H1 (cell line): Measurements from ENCODE around the gene PGAP3. TPM values are rescaled to one million over a fixed set of nuclear protein-coding genes. Genes with fewer than 3 reads are reported as not detected.
"Not testable (repeated sequence)": the region's sequence is repeated elsewhere in the genome, so short reads cannot be mapped to it uniquely, and the experiment has no call there.

Source experiments
- CTCF ChIA-PET: fragments of 300-600 bp; sonication (Branson Sonifier 250); formaldehyde crosslinking; loops from one replicate; lab custom pipeline; 2021; ENCODE audit not compliant: partially characterized antibody; lab: Charles Lee
- POLR2A ChIA-PET: fragments of 300-600 bp; sonication (Branson Sonifier 250); formaldehyde crosslinking; loops from one replicate; lab custom pipeline; 2021; ENCODE audit warnings: inconsistent platforms; ENCODE audit not compliant: partially characterized antibody; lab: Charles Lee
- DNase-seq, 2 experiments: peaks; one replicate each; pipeline versions ENCODE4 v3.0.0 to v3.0.0-alpha.2; 2010 to 2022; ENCODE audit warnings: low spot score in 2 of 2, low read depth in 1 of 2, mixed read lengths in 1 of 2
- FAIRE-seq: peaks from 2 replicates; lab custom pipeline; 2011; peaks lifted over from hg19 to GRCh38; lab: Jason Lieb, UNC
- H2AFZ ChIP-seq: 2 replicates; pipeline ENCODE4 v1.8.1; 2012; ENCODE audit warnings: low read length, inconsistent platforms
- H2AK5ac ChIP-seq: 2 replicates; pipeline ENCODE4 v1.6.1; 2013; ENCODE audit warnings: low read depth, low read length
- H2BK120ac ChIP-seq: replicated peaks from 2 replicates; pipeline ENCODE3; 2013; ENCODE audit warnings: low read depth, low read length, inconsistent platforms
- H2BK12ac ChIP-seq: 2 replicates; pipeline ENCODE4 v1.6.1; 2013; ENCODE audit warnings: low read depth, low read length
- H2BK15ac ChIP-seq: 2 replicates; pipeline ENCODE4 v1.6.1; 2013; ENCODE audit warnings: low read length
- H2BK20ac ChIP-seq: 2 replicates; pipeline ENCODE4 v1.6.1; 2013; ENCODE audit warnings: low read length
- H2BK5ac ChIP-seq: 2 replicates; pipeline ENCODE4 v1.6.1; 2013; ENCODE audit warnings: low read depth, low read length
- H3K14ac ChIP-seq: 2 replicates; pipeline ENCODE4 v1.6.1; 2013; ENCODE audit warnings: inconsistent platforms; ENCODE audit not compliant: insufficient read length
- H3K18ac ChIP-seq: 2 replicates; pipeline ENCODE4 v1.6.1; 2013; ENCODE audit warnings: low read length; ENCODE audit errors: extremely low read depth
- H3K23ac ChIP-seq: 2 replicates; pipeline ENCODE4 v1.6.1; 2013; ENCODE audit warnings: inconsistent platforms; ENCODE audit not compliant: insufficient read length
- H3K23me2 ChIP-seq: 2 replicates; pipeline ENCODE4 v1.6.1; 2013; ENCODE audit warnings: low read depth, low read length
- H3K27ac ChIP-seq: 2 replicates; pipeline ENCODE4 v1.6.1; 2011; ENCODE audit warnings: low read depth, low read length, inconsistent platforms
- H3K27me3 ChIP-seq, 4 experiments: replicated peaks in 1 of 4; 1 replicate in 1 of 4; 2 replicates in 3 of 4; pipeline versions ENCODE4 v1.6.1 to v1.8.1; 2011 to 2013; ENCODE audit warnings: low read length in 3 of 4, mild to moderate bottlenecking in 3 of 4, inconsistent platforms in 2 of 4, mixed read lengths in 2 of 4, moderate library complexity in 1 of 4; ENCODE audit not compliant: control insufficient read depth in 3 of 4, insufficient read depth in 3 of 4; ENCODE audit errors: extremely low read depth in 1 of 4
- H3K36me3 ChIP-seq, 4 experiments: 2 replicates each; pipeline versions ENCODE4 v1.6.1 to v1.8.1; 2011 to 2013; ENCODE audit warnings: mild to moderate bottlenecking in 4 of 4, low read length in 3 of 4, moderate library complexity in 2 of 4, control low read depth in 1 of 4, inconsistent platforms in 1 of 4; ENCODE audit not compliant: insufficient read depth in 4 of 4, control insufficient read depth in 2 of 4
- H3K4ac ChIP-seq: replicated peaks from 2 replicates; pipeline ENCODE3; 2013; ENCODE audit warnings: low read length, low read depth, mixed read lengths, inconsistent platforms; ENCODE audit not compliant: insufficient read length
- H3K4me1 ChIP-seq, 4 experiments: replicated peaks in 1 of 4; 1 replicate in 1 of 4; 2 replicates in 3 of 4; pipeline versions ENCODE4 v1.6.1 to v1.8.1; 2011 to 2013; ENCODE audit warnings: low read length in 3 of 4, inconsistent platforms in 2 of 4, mixed read lengths in 1 of 4; ENCODE audit not compliant: insufficient read depth in 4 of 4, control insufficient read depth in 3 of 4
- H3K4me2 ChIP-seq, 2 experiments: 2 replicates each; pipeline versions ENCODE4 v1.6.1 to v1.8.1; 2011 to 2013; ENCODE audit warnings: low read depth in 2 of 2, low read length in 2 of 2, control low read depth in 1 of 2, inconsistent platforms in 1 of 2, mild to moderate bottlenecking in 1 of 2; ENCODE audit not compliant: insufficient read depth in 1 of 2
- H3K4me3 ChIP-seq, 4 experiments: fragments of 200-600, 300-600 bp in 1 of 4; sonication (generic), shearing (Covaris generic), sonication (Bioruptor Twin) in 1 of 4; 2 replicates each; pipeline versions ENCODE4 v1.5.1 to v1.8.1; 2011 to 2016; ENCODE audit warnings: low read length in 4 of 4, low read depth in 3 of 4, control low read depth in 2 of 4, inconsistent platforms in 2 of 4, mild to moderate bottlenecking in 2 of 4, mixed read lengths in 1 of 4, moderate library complexity in 1 of 4; ENCODE audit not compliant: insufficient read depth in 2 of 4; ENCODE audit errors: extremely low read depth in 1 of 4
- H3K56ac ChIP-seq: replicated peaks from 2 replicates; pipeline ENCODE3; 2013; ENCODE audit warnings: low read depth, mild to moderate bottlenecking, mixed read lengths, low read length, inconsistent platforms; ENCODE audit not compliant: insufficient read length
- H3K79me1 ChIP-seq: 2 replicates; pipeline ENCODE4 v1.6.1; 2013; ENCODE audit warnings: low read depth, low read length, control low read depth
- H3K79me2 ChIP-seq, 2 experiments: 2 replicates each; pipeline versions ENCODE4 v1.6.1 to v1.8.1; 2012 to 2013; ENCODE audit warnings: low read length in 2 of 2, mild to moderate bottlenecking in 2 of 2, inconsistent platforms in 1 of 2; ENCODE audit not compliant: insufficient read depth in 2 of 2, control insufficient read depth in 1 of 2
- H3K9ac ChIP-seq, 4 experiments: replicated peaks in 1 of 4; 1 replicate in 1 of 4; 2 replicates in 3 of 4; pipeline versions ENCODE4 v1.6.1 to v1.8.1; 2011 to 2013; ENCODE audit warnings: low read depth in 3 of 4, low read length in 3 of 4, control low read depth in 2 of 4, mild to moderate bottlenecking in 2 of 4, moderate library complexity in 2 of 4, inconsistent platforms in 1 of 4; ENCODE audit errors: extremely low read depth in 1 of 4
- H3K9me3 ChIP-seq, 2 experiments: 2 replicates each; pipeline versions ENCODE4 v1.6.1 to v1.8.1; 2012 to 2013; ENCODE audit warnings: mild to moderate bottlenecking in 2 of 2, moderate library complexity in 2 of 2, control low read depth in 1 of 2, inconsistent platforms in 1 of 2, low read depth in 1 of 2, low read length in 1 of 2, mixed read lengths in 1 of 2; ENCODE audit not compliant: insufficient read depth in 2 of 2
- H4K20me1 ChIP-seq, 2 experiments: replicated peaks in 1 of 2; 2 replicates each; pipeline versions ENCODE3 to v1.8.1; 2011 to 2013; ENCODE audit warnings: inconsistent platforms in 2 of 2, low read length in 2 of 2, mild to moderate bottlenecking in 1 of 2; ENCODE audit not compliant: insufficient read depth in 2 of 2, control insufficient read depth in 1 of 2
- H4K5ac ChIP-seq: 2 replicates; pipeline ENCODE4 v1.6.1; 2013; ENCODE audit warnings: low read length, low read depth, mixed read lengths, inconsistent platforms; ENCODE audit not compliant: insufficient read length
- H4K8ac ChIP-seq: 2 replicates; pipeline ENCODE4 v1.8.0; 2013; ENCODE audit warnings: mild to moderate bottlenecking, moderate library complexity, low read length, inconsistent platforms; ENCODE audit not compliant: insufficient read depth; ENCODE audit errors: extremely low read depth
- H4K91ac ChIP-seq: replicated peaks from 2 replicates; pipeline ENCODE3; 2013; ENCODE audit warnings: low read length, mixed read lengths, inconsistent platforms; ENCODE audit not compliant: insufficient read length
- CHD2 ChIP-seq: IDR thresholded peaks from 2 replicates; pipeline ENCODE4 v1.6.1; 2012; ENCODE audit warnings: low read length, improper control_type of control experiment
- EGR1 ChIP-seq: IDR thresholded peaks from 2 replicates; pipeline ENCODE4 v1.6.1; 2011; ENCODE audit warnings: low read depth, low read length, borderline replicate concordance
- JUN ChIP-seq: IDR thresholded peaks from 2 replicates; pipeline ENCODE4 v1.6.1; 2011; ENCODE audit warnings: low read depth, mild to moderate bottlenecking, improper control_type of control experiment, low read length
- POLR2AphosphoS5 ChIP-seq: IDR thresholded peaks from 2 replicates; pipeline ENCODE4 v1.6.1; 2011; ENCODE audit warnings: low read depth, low read length
- RBBP5 ChIP-seq: IDR thresholded peaks from 2 replicates; pipeline ENCODE4 v1.7.1; 2012; ENCODE audit warnings: low read depth, mild to moderate bottlenecking, inconsistent platforms, low read length, moderate library complexity, borderline replicate concordance
- SIN3A ChIP-seq, 2 experiments: IDR thresholded peaks in 1 of 2; conservative IDR thresholded peaks in 1 of 2; 2 replicates each; pipeline ENCODE4 v1.6.1; 2011 to 2012; ENCODE audit warnings: low read length in 2 of 2, improper control_type of control experiment in 1 of 2, low read depth in 1 of 2, mild to moderate bottlenecking in 1 of 2
- SP1 ChIP-seq: IDR thresholded peaks from 2 replicates; pipeline ENCODE4 v1.6.1; 2011; ENCODE audit warnings: low read depth, low read length
- SP2 ChIP-seq: IDR thresholded peaks from 2 replicates; pipeline ENCODE4 v1.6.1; 2012; ENCODE audit warnings: mild to moderate bottlenecking, low read length, inconsistent platforms
- SUZ12 ChIP-seq: fragments of 200-600 bp; sonication (generic); IDR thresholded peaks from 2 replicates; pipeline ENCODE4 v1.6.1; 2012; ENCODE audit warnings: mild to moderate bottlenecking, inconsistent platforms, low read length, moderate library complexity, mixed read lengths
- WGBS, 2 experiments: shearing (Covaris generic) in 1 of 2; methylation state at CpG; one replicate each; pipeline versions ENCODE4 v1.1.6 to v1.1.7; 2013 to 2015; ENCODE audit warnings: low lambda C conversion rate in 2 of 2, mixed read lengths in 2 of 2, inconsistent platforms in 1 of 2, low coverage in 1 of 2, missing lambda C conversion rate in 1 of 2; ENCODE audit not compliant: insufficient replicate concordance in 2 of 2, insufficient coverage in 1 of 2, insufficient read length in 1 of 2; ENCODE audit errors: extremely low coverage in 1 of 2, missing lambda C conversion rate in 1 of 2; 5-methylcytosine and 5-hydroxymethylcytosine counted together
- polyA plus RNA-seq, 7 experiments: library from polyadenylated mRNA; depleted of rRNA in 3 of 7; stranded (reverse) in 5 of 7; unstranded in 2 of 7; fragments of >200 nt in 5 of 7; fragments of 200-250 nt in 2 of 7; gene quantifications; 1 replicate in 5 of 7; 2 replicates in 1 of 7; 4 replicates in 1 of 7; pipeline versions ENCODE4 v1.2.1 to v1.2.3, GENCODE V29; 2011 to 2013; ENCODE audit warnings: missing spikeins in 2 of 7, mixed read lengths in 2 of 7
- total RNA-seq: library from RNA; stranded (reverse); fragmentation: NEBNext Ultra II Directional; extraction: Animal tissue kit (Norgen Biotek cat#: 25700); gene quantifications from 2 replicates; pipeline ENCODE4 v1.2.1, GENCODE V29; 2021
- TF ChIP-seq, protein P1 (sequence below): IDR thresholded peaks from 2 replicates; pipeline ENCODE4 v1.6.1; 2011; ENCODE audit warnings: low read depth, mild to moderate bottlenecking, low read length; ENCODE audit not compliant: insufficient read depth

Gene PGAP3
- total and polyA plus RNA-seq, 2 of the 8 experiments (the other 6 are each of a cell fraction or from before 2014, with no cell fraction given) = 21.0 to 30.7 TPM

DNA sequence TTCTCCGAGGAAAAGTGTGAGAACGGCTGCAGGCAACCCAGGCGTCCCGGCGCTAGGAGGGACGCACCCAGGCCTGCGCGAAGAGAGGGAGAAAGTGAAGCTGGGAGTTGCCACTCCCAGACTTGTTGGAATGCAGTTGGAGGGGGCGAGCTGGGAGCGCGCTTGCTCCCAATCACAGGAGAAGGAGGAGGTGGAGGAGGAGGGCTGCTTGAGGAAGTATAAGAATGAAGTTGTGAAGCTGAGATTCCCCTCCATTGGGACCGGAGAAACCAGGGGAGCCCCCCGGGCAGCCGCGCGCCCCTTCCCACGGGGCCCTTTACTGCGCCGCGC is 11.9 kb upstream of the PGAP3 start, which contains the start of gene ERBB2 (continued):
- peak; percentile 65 for TF ChIP-seq POLR2AphosphoS5
- TF ChIP-seq SP1 = no peak
- TF ChIP-seq SUZ12 = no peak
- TF ChIP-seq SIN3A (conservative IDR thresholded peaks at IDR 0.05 in 1 of 2, IDR thresholded peaks at IDR 0.05 in 1 of 2; ENCODE audit: low read depth in 1 of 2, low read length in 2 of 2) = peak in 1 of 2 experiments; percentile 53; a peak in 1 of 4 replicates
- no peak for TF ChIP-seq JUN
- TF ChIP-seq, protein P1, sequence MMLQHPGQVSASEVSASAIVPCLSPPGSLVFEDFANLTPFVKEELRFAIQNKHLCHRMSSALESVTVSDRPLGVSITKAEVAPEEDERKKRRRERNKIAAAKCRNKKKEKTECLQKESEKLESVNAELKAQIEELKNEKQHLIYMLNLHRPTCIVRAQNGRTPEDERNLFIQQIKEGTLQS = no peak
- no peak for TF ChIP-seq CHD2
- TF ChIP-seq EGR1 = 0 out of 2 replicates have a peak, but pooled peaks have one; percentile 30
- TF ChIP-seq SP2 = no peak
- 0 out of 2 replicates have a peak, but pooled peaks have one; percentile 22 for TF ChIP-seq RBBP5

- Histone ChIP-seq H3K23me2 (peaks cover 13% of the 10 kb centered on the region), H3K4me1 (peaks cover 25 to 48% (median 34%) of the 10 kb centered on the region in 4 experiments), H3K79me2 (peaks cover 34 to 63% of the 10 kb centered on the region in 2 experiments), H3K56ac (peak overlapping the region; percentile 5), H4K20me1 (peaks cover 8 to 10% of the 10 kb centered on the region in 2 experiments), H3K4me3 (peak overlapping the region; percentile 78 to 98 (median 89)), H3K27ac (0 out of 2 replicates have a peak overlapping the region, but pooled peaks have one; percentile 68), H3K4me2 (peak overlapping the region; percentile 88 to 94), H4K91ac (peak overlapping the region; percentile 67), H2BK5ac (peak overlapping the region; percentile 37; the same call in 1 of the 2 replicates), H3K9ac (peak overlapping the region in 3 of 4 experiments; percentile 55 to 74 (median 70); a peak in 3 of 7 replicates), H4K5ac (peak overlapping the region; percentile 60)
- H3K27me3 ChIP-seq, H3K79me1 ChIP-seq, H3K9me3 ChIP-seq, H4K8ac ChIP-seq, H3K23ac ChIP-seq, H3K4ac ChIP-seq, H3K18ac ChIP-seq, H2AK5ac ChIP-seq, H3K14ac ChIP-seq, H2BK12ac ChIP-seq, DNase-seq, H2BK120ac ChIP-seq, H2BK20ac ChIP-seq, FAIRE-seq, H2BK15ac ChIP-seq, H2AFZ ChIP-seq, H3K36me3 ChIP-seq: not testable (repeated sequence)
- POLR2A ChIA-PET = interaction anchor here (0.8 to 38.1 kb wide), 14 partner anchors 16 to 103 kb away, joined by 3 to 708 read pairs (median 4); partner anchors contain the start of genes MIEN1, PGAP3, PNMT and STARD3
- 52% methylated on average over 11 of the region's 11 CpGs; no CpG with 5 or more reads in 1 of the 2 experiments for WGBS, 2 experiments
- CTCF ChIA-PET = interaction anchor here (0.7 to 52.4 kb wide), 14 partner anchors 9 to 124 kb away, joined by 3 to 1885 read pairs (median 4); partner anchors contain the start of genes MIEN1, PGAP3, PNMT and PPP1R1B
Measured at GRCh38 chr17:39699157-39699817, 11.4 kb upstream of the PGAP3 start.
